Measurements from ENCODE around the gene THBD. TPM values are rescaled to one million over a fixed set of nuclear protein-coding genes. Genes with fewer than 3 reads are reported as not detected.

Gene THBD
- total and polyA plus RNA-seq, 2 experiments from 2014 or later = 0.10 to 0.97 TPM

GRCh38 chr20:23059846-23060245 is 10.4 kb upstream of the THBD start:
- DNase-seq (ENCODE audit: low spot score) (no peak), ATAC-seq (no peak)
- H3K27ac ChIP-seq (ENCODE audit: low read depth) = no peak overlapping the region
- peaks cover 15% of the 10 kb centered on the region for H3K9me2 ChIP-seq (ENCODE audit: insufficient read depth)
- Mint-ChIP-seq H3K27ac (no peak overlapping the region), H3K36me3 (ENCODE audit: low read depth) (no peaks in the 10 kb centered on the region), H3K4me3 (no peak overlapping the region), H3K4me1 (peaks cover 24% of the 10 kb centered on the region), H3K9me3 (0 out of 3 replicates have a peak, but pooled peaks cover 3% of the 10 kb centered on the region), H3K27me3 (ENCODE audit: insufficient read depth, low read depth, poor library complexity) (peaks cover 2% of the 10 kb centered on the region)
- H3K36me3 ChIP-seq (ENCODE audit: insufficient read depth) = no peaks in the 10 kb centered on the region
- H3K27me3 ChIP-seq (ENCODE audit: insufficient read depth) = no peaks in the 10 kb centered on the region
- H3F3A ChIP-seq (replicated peaks; ENCODE audit: low read depth) = no peaks in the 10 kb centered on the region
- no peak overlapping the region for H3K4me3 ChIP-seq
- H2AFZ ChIP-seq = no peak overlapping the region
- TF ChIP-seq STAT1 (IDR thresholded peaks at IDR 0.05; ENCODE audit: unreplicated experiment) (no peak), ZNF462 (CRISPR knock-in tag; IDR thresholded peaks at IDR 0.05) (no peak), REST (IDR thresholded peaks at IDR 0.05; ENCODE audit: unreplicated experiment) (no peak), ZNF114 (CRISPR knock-in tag; IDR thresholded peaks at IDR 0.05) (no peak), CREB1 (CRISPR knock-in tag; IDR thresholded peaks at IDR 0.05; ENCODE audit: low read depth) (no peak), ETS1 (IDR thresholded peaks at IDR 0.05) (no peak), POLR2AphosphoS5 (IDR thresholded peaks at IDR 0.05; ENCODE audit: low read depth) (no peak)
- H4K20me1 ChIP-seq (replicated peaks; ENCODE audit: insufficient read depth) = no peaks in the 10 kb centered on the region
- H3K4me2 ChIP-seq = no peak overlapping the region
- H3K4me1 ChIP-seq (ENCODE audit: insufficient read depth) = peaks cover 24% of the 10 kb centered on the region
- no peaks in the 10 kb centered on the region for H3K79me2 ChIP-seq (replicated peaks; ENCODE audit: insufficient read depth)
